NCI-H1436 (cell line): Measurements from ENCODE around the gene PEX3.

Experiments used
- DNase-seq: peaks from one replicate; lab custom pipeline; 2025; lab: John Stamatoyannopoulos, UW

Gene PEX3

GRCh38 chr6:143539734-143540133, 89.1 kb downstream of the PEX3 start:
- no peak for DNase-seq

DNA sequence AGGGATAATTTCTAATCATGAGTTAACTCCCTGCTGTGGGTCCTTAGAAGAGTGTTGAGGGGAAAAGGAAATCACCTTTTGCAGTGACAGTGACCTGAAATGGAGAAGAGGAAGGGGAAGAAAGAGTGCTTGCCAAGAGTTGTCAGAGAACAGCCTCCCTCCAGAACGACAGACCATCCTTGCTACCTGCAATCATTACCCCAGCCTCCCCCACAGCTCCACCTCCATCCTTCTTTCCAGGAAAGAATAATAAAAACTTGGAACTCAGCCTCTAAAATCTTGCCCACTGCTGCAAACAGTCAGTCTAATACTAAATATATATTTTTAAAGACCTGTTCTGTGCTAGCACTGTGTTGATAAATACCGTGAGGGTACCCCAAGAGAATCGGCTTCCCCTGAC, 89.6 kb downstream of the PEX3 start:
- no peak for DNase-seq
